ENCODE measurements around the gene MAD2L1. TPM values are rescaled to one million over a fixed set of nuclear protein-coding genes. Genes with fewer than 3 reads are reported as not detected.
A peak's percentile ranks its signal among the peaks of the same experiment; 100 is the strongest.

The MAD2L1 gene
- total RNA-seq, 2 experiments from 2014 or later: 60.9 to 63.3 TPM

DNA sequence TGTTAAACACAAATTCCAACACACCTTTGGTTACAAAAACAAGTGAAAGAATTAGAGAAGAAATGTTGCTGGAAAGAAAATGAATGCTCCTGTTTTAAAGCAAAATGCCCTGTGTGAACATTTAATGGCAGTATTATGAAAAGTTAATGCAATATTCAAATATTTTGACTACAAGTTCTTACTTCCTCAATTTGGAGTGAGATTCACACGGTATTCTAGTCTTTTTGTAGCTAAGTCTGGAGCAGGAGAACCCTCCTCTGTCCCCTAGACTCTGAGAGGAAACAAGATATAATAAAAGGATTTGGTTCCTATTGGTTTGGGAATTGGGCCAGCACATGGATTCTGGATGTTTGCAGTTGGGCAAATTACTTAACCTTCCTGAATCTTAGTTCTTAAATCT, 12.7 kb downstream of the MAD2L1 start:
- no peak overlapping the region for H3K4me3 Mint-ChIP-seq
- H3K36me3 Mint-ChIP-seq (ENCODE audit: low read depth): peaks cover 27% of the 10 kb centered on the region
- H3K27me3 Mint-ChIP-seq: no peaks in the 10 kb centered on the region
- peaks cover 6% of the 10 kb centered on the region for H3K4me1 Mint-ChIP-seq
- DNase-seq: no peak
- H3K27ac Mint-ChIP-seq: no peak overlapping the region
- ChIA-PET POLR2A (interaction anchor here (1.5 kb wide), 1 partner anchor 12 kb away, joined by 6 read pairs; the partner anchor contains the start of gene MAD2L1), CTCF (interaction anchor here (1.6 kb wide), 1 partner anchor 425 kb away, joined by 5 read pairs; the partner anchor contains the start of gene PDE5A)
- no peaks in the 10 kb centered on the region for H3K9me3 Mint-ChIP-seq

DNA sequence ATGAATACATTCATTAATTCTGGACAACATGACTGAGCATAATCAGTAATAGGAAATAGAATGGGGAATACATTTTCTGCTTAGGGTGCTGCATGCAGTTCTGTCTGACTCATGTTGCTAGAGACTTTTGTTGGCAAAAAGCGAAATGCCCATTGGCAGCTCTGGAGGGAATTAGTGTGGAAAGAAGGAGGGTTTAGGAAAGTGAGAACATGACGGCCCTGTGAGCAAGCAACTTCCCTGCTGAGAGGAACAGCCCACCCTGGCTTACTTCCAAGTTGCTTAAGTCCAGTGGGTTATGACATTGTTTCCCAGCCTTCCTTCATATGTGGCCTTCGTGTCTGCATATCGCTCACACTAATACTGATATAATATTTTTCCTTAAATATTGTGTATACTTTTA, 13.8 kb downstream of the MAD2L1 start:
- ChIA-PET CTCF (interaction anchor here (2.6 kb wide), 1 partner anchor 424 kb away, joined by 22 read pairs; the partner anchor contains the start of gene PDE5A), POLR2A (no interaction called here)
- H3K4me3 Mint-ChIP-seq: no peak overlapping the region
- no peak overlapping the region for H3K27ac Mint-ChIP-seq
- DNase-seq: no peak
- H3K9me3 Mint-ChIP-seq: no peaks in the 10 kb centered on the region
- H3K4me1 Mint-ChIP-seq: peaks cover 5% of the 10 kb centered on the region
- no peaks in the 10 kb centered on the region for H3K27me3 Mint-ChIP-seq
- H3K36me3 Mint-ChIP-seq (ENCODE audit: low read depth): peaks cover 18% of the 10 kb centered on the region

DNA sequence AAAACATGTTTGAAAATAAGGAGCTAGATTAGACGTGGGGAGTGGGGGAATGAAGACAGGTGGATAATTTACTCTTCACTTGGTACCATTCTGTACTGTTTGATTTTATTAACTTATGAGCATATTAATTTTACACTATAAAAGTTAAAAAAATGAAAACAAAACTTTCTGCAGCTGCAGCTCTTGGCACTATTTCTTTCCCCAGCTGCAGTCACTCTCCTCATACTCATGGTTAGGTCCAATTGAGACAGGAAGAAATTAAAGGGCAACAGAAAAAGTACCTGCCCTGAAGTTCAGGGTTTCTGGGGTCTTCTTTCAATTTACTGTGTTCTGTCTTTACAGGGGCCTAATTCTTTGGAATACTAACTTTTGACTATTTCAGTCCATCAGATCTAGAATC, 15.4 kb downstream of the MAD2L1 start:
- DNase-seq: no peak
- Mint-ChIP-seq H3K27me3 (no peaks in the 10 kb centered on the region), H3K36me3 (ENCODE audit: low read depth) (peaks cover 9% of the 10 kb centered on the region), H3K27ac (no peak overlapping the region), H3K4me1 (peaks cover 5% of the 10 kb centered on the region), H3K9me3 (no peaks in the 10 kb centered on the region), H3K4me3 (no peak overlapping the region)
- POLR2A ChIA-PET: no interaction called here
- CTCF ChIA-PET: interaction anchor here (0.8 to 2.6 kb wide), 4 partner anchors 12 to 597 kb away, joined by 3 to 22 read pairs (median 6); partner anchors contain the start of gene PDE5A

DNA sequence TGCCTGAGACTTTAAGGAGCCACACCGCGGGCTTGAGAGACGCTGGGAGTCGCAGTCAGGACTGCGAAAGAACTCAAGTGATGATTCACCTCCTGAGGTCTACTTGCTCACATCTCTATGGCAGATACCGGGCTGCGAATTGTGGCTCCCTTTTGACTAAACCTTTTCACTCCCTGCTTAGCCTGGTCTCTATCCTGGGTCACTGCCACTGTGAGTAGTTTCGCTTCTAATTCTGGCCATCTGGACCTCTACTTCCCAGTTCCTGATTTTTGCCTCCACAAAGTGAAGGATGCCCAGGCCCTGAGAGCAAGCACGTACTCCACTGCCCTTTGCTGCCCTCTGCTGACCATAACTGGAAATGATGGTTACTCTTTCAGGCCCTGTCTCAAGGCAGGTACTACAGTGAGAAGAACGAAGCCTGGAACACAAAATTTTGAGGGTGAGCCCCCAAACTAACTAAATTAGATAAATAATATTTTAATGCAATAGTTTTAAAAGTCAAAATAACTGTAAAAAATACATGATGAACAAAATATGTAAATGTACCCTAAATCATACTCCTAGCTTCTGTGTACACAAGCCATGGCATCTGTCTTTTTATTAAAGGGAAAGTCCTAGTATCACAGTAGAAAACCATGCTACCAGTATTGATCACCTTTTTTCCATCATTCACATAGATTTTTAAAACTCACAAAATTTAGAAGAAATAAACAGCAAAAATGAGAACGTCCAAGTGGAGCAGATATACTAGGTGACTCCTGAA, 16.7 kb downstream of the MAD2L1 start:
- no peaks in the 10 kb centered on the region for H3K27me3 Mint-ChIP-seq
- no peak overlapping the region for H3K4me3 Mint-ChIP-seq
- H3K36me3 Mint-ChIP-seq (ENCODE audit: low read depth): peaks cover 3% of the 10 kb centered on the region
- no peaks in the 10 kb centered on the region for H3K9me3 Mint-ChIP-seq
- DNase-seq: peak; percentile 71
- H3K4me1 Mint-ChIP-seq: peaks cover 5% of the 10 kb centered on the region
- CTCF ChIA-PET: interaction anchor here (1.9 to 2.0 kb wide), 2 partner anchors 13 to 421 kb away, joined by 8 to 10 read pairs; partner anchors contain the start of gene PDE5A
- no peak overlapping the region for H3K27ac Mint-ChIP-seq
- POLR2A ChIA-PET: no interaction called here

DNA sequence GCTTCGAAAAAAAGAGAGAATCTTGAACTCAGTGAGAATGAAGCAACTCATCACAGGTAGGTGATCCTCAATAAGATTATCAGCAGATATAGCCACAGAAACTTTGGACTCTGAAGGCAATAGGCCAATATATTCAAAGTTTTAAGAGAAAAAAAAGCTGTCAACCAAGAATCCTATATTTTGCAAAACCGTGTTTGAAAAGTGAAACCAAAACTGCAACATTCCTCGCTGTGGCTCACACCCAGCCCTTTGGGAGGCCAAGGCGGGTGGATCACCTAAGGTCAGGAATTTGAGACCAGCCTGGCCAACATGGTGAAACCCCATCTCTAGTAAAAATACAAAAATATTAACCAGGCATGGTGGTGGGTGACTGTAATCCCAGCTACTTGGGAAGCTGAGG, 22.8 kb downstream of the MAD2L1 start:
- no peaks in the 10 kb centered on the region for H3K27me3 Mint-ChIP-seq
- H3K4me1 Mint-ChIP-seq: peaks cover 3% of the 10 kb centered on the region
- ChIA-PET CTCF (no interaction called here), POLR2A (no interaction called here)
- H3K27ac Mint-ChIP-seq: no peak overlapping the region
- H3K4me3 Mint-ChIP-seq: no peak overlapping the region
- no peaks in the 10 kb centered on the region for H3K36me3 Mint-ChIP-seq (ENCODE audit: low read depth)
- H3K9me3 Mint-ChIP-seq: no peaks in the 10 kb centered on the region
- DNase-seq: no peak

DNA sequence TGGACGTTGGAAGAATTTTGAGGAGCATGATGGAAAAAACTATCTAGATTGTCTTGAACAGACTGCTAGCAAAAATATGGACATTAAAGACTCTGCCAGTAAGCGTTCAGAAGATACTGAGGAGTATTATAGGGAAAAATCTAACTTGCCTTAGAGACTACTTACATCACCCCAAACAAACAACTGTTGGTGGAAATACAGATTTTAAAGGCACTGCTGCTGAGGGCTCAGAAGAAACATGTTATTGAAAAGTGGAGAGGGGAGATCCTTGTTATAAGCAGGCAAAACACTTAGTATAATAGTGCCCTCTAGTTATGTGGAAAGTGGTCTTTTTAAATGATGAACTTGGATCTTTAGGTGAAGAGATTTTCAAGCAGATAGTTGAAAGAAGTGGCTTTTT, 29.2 kb downstream of the MAD2L1 start:
- no peak overlapping the region for H3K27ac Mint-ChIP-seq
- no peaks in the 10 kb centered on the region for H3K4me1 Mint-ChIP-seq
- no peaks in the 10 kb centered on the region for H3K9me3 Mint-ChIP-seq
- no peaks in the 10 kb centered on the region for H3K36me3 Mint-ChIP-seq (ENCODE audit: low read depth)
- CTCF ChIA-PET: no interaction called here
- no peak for DNase-seq
- H3K27me3 Mint-ChIP-seq: peaks cover 17% of the 10 kb centered on the region
- POLR2A ChIA-PET: no interaction called here
- no peak overlapping the region for H3K4me3 Mint-ChIP-seq

DNA sequence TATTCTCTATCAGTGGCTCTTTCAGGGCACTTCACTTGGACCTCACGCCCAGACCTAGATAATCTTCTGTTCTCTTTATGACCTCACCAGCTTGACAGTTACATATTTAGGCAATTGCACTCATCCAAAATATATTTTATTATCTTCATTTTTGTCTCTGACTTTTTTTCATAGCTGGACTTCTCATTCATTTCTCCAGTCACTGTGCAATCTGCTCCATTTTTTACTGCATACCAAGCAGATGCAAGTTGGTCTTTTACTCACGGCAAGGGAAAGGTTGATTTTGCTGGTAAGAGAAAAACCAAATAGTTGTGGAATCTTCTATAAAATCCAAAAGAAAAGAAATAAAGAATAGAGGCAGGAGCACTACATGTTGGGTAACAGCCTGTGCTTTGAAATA, 31.7 kb downstream of the MAD2L1 start:
- Mint-ChIP-seq H3K4me3 (no peak overlapping the region), H3K4me1 (no peaks in the 10 kb centered on the region), H3K27ac (no peak overlapping the region), H3K27me3 (peaks cover 19% of the 10 kb centered on the region), H3K36me3 (ENCODE audit: low read depth) (no peaks in the 10 kb centered on the region), H3K9me3 (no peaks in the 10 kb centered on the region)
- ChIA-PET POLR2A (no interaction called here), CTCF (interaction anchor here (0.9 kb wide), 1 partner anchor 17 kb away, joined by 5 read pairs; no protein-coding TSS in a partner anchor)
- DNase-seq: no peak

DNA sequence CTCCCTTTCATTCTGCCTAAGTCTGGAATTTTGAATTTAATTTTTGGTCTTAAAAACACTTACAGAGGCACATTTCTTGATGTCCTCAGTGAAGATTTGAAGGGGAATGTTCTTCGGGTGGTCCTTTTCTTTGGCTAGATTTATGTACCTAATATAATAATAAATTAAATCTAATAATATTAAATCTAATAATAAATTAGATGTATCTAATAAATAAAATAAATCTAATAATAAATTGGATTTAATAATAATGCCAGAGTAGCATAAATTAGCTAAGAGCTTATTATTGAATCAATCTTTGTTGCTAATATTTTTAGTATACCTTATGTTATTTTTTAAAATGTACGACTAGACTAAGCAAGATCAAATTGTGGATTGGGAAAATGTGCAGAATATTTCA, 39.8 kb downstream of the MAD2L1 start:
- POLR2A ChIA-PET: no interaction called here
- Mint-ChIP-seq H3K27ac (no peak overlapping the region), H3K27me3 (peaks cover 13% of the 10 kb centered on the region), H3K36me3 (ENCODE audit: low read depth) (no peaks in the 10 kb centered on the region), H3K9me3 (no peaks in the 10 kb centered on the region), H3K4me3 (no peak overlapping the region), H3K4me1 (no peaks in the 10 kb centered on the region)
- CTCF ChIA-PET: no interaction called here
- DNase-seq: no peak

DNA sequence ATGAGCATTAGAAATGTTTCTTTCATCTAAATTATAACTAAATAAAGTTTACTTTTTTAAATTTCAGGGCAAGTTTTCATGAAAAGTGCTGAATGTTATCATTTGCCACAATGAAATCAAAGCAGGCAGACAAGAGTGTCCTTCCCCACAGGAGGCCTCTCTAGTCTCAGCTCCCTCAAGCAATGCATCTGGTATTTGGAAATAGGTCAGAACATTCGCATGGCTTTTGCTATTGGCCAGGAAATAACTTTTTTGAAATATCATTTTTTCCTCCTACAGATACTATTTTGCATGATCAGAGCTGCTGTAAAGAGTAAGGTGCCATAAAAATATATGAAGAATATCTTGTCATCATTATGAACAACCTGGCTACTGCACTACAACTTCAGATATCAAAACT, 41.1 kb downstream of the MAD2L1 start:
- no peaks in the 10 kb centered on the region for H3K36me3 Mint-ChIP-seq (ENCODE audit: low read depth)
- no peak overlapping the region for H3K27ac Mint-ChIP-seq
- no peak for DNase-seq
- ChIA-PET CTCF (no interaction called here), POLR2A (no interaction called here)
- H3K27me3 Mint-ChIP-seq: peaks cover 13% of the 10 kb centered on the region
- H3K4me3 Mint-ChIP-seq: no peak overlapping the region
- H3K4me1 Mint-ChIP-seq: no peaks in the 10 kb centered on the region
- H3K9me3 Mint-ChIP-seq: no peaks in the 10 kb centered on the region

DNA sequence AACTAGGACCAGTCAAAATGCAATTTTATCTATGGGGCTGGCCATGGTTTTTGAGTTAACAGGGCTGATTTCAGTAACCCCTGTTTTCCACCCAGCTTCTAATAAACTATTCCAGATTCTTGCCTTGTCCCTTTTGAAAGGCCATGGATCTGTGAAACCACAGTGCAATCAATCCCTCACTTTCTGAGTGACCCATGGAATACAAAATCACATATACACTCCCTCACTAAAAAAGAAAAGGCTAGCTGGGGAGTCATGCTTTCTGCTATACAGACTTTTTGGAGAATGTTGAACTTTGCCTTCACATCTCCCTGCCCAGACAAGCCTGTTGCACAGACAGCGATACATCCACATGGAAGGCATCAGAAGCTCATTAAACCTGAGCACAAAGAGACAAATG, 47.9 kb downstream of the MAD2L1 start:
- no peaks in the 10 kb centered on the region for H3K36me3 Mint-ChIP-seq (ENCODE audit: low read depth)
- POLR2A ChIA-PET: no interaction called here
- no peak for DNase-seq
- no peaks in the 10 kb centered on the region for H3K4me1 Mint-ChIP-seq
- no peaks in the 10 kb centered on the region for H3K9me3 Mint-ChIP-seq
- CTCF ChIA-PET: no interaction called here
- H3K4me3 Mint-ChIP-seq: no peak overlapping the region
- H3K27ac Mint-ChIP-seq: no peak overlapping the region
- peaks cover 21% of the 10 kb centered on the region for H3K27me3 Mint-ChIP-seq

DNA sequence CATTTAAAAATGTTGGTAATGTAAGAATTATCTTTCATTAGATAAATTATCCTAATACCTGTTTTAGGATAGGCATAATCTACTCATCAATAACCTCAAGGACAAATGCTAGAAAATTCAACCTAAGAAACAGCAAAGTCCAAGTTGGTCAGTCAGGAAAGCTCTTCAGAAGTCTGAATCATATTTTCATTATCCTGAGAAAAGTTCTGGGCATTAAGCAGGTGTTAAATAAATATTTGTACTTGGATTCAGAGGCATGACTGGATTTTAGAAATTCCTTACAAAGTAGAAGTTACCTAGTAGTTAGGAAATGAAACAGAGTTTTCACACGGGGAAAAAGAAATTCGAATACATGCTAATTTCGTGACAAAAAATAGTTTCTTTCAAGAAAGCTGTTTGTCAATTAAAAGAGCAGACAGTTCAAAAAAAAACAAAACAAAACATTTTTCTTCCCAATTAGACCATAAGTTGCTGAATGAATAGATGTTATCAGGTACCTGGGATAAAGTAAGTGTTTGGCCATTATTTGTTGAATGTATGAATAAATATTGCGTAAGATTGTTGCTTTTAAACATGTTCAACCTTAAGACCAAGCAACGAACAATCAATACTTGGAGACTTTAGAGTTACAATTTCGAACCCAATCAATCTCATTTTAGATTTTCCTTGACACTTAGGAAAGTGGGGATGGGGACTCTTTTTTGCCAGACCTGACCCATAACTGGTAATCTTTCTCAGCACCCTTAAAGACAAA, 48.5 kb downstream of the MAD2L1 start:
- H3K36me3 Mint-ChIP-seq (ENCODE audit: low read depth): no peaks in the 10 kb centered on the region
- ChIA-PET CTCF (no interaction called here), POLR2A (no interaction called here)

DNA sequence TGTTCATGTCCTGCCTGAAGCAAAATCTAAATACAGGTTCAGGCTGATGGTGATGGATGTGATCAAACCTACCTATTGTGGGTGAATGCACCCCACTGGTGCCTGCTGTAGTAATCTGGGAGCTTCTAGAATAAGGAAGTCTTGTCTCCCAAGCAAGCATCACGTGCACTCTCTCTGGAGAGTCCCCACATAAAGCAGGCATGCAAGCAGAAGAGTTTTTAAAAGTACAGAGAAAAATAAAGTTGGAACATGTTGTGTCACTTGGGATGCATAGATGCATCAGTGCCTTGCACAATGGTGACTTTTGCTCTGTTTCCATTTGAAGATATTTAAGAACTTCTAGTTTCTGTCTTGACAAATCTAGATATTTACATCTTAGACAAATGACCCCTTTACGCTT, 54.9 kb downstream of the MAD2L1 start:
- Mint-ChIP-seq H3K27ac (no peak overlapping the region), H3K36me3 (ENCODE audit: low read depth) (no peaks in the 10 kb centered on the region), H3K9me3 (no peaks in the 10 kb centered on the region), H3K27me3 (peaks cover 25% of the 10 kb centered on the region), H3K4me1 (no peaks in the 10 kb centered on the region), H3K4me3 (no peak overlapping the region)
- POLR2A ChIA-PET: no interaction called here
- CTCF ChIA-PET: no interaction called here
- no peak for DNase-seq

More for the DNA sequence above, 48.5 kb downstream of the MAD2L1 start:
- Mint-ChIP-seq H3K4me1 (no peaks in the 10 kb centered on the region), H3K9me3 (no peaks in the 10 kb centered on the region), H3K27ac (no peak overlapping the region), H3K4me3 (no peak overlapping the region), H3K27me3 (peaks cover 22% of the 10 kb centered on the region)
- DNase-seq: no peak

DNA sequence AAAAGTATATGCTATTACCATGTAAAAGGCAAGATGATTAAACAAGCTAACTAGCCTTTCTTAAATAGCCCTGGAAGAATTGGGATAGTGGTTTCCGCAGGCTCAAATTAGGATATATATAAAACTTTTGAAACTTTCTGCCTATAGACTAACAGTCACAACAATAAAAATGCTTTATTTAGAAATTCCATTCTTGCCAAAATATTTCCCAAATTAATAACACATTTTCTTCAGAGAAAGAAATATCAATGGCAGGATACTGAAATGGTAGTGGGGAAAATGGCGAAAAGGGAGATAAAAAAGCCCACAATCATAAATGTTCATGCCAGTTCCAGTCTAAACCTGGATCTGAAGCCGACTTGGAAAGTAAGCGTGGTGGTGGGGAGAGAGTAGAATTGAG, 56.0 kb downstream of the MAD2L1 start:
- Mint-ChIP-seq H3K27ac (no peak overlapping the region), H3K4me1 (no peaks in the 10 kb centered on the region), H3K4me3 (no peak overlapping the region), H3K9me3 (no peaks in the 10 kb centered on the region), H3K36me3 (ENCODE audit: low read depth) (no peaks in the 10 kb centered on the region), H3K27me3 (peaks cover 22% of the 10 kb centered on the region)
- POLR2A ChIA-PET: no interaction called here
- CTCF ChIA-PET: no interaction called here
- DNase-seq: no peak

DNA sequence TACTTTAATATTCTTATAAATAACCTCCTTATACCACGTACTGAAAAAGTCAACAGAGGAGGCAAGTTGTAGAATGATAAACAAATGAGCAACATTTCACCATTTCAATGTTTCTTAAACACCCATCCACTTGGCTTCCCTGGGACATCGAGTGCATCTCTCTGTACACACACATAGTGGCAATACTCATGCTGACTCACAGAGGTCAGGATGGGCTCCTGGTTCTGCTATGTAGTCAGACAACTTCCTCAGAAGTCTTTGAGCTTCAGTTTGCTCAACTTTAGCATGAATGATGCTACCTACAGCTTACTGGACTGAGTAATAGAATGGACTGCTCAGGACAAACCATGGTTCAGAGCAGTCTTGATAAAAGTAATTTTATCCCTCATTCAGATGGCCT, 56.9 kb downstream of the MAD2L1 start:
- Mint-ChIP-seq H3K4me1 (no peaks in the 10 kb centered on the region), H3K27me3 (peaks cover 14% of the 10 kb centered on the region), H3K36me3 (ENCODE audit: low read depth) (no peaks in the 10 kb centered on the region), H3K27ac (no peak overlapping the region), H3K9me3 (no peaks in the 10 kb centered on the region), H3K4me3 (no peak overlapping the region)
- CTCF ChIA-PET: no interaction called here
- no peak for DNase-seq
- POLR2A ChIA-PET: no interaction called here
